Cardiac muscle cell (in vitro differentiated cells and primary cell): ENCODE results near the gene CC2D1A. TPM values are rescaled to one million over a fixed set of nuclear protein-coding genes. Genes with fewer than 3 reads are reported as not detected.

Source experiments
- DNase-seq, 2 donors: peaks; one replicate each; pipeline versions ENCODE4 v3.0.0 to v3.0.0-alpha.2; 2010 to 2017; ENCODE audit warnings: low read depth in 1 of 2, low spot score in 1 of 2
- H3K27ac ChIP-seq: fragments of 200-600 bp; sonication (generic); 2 replicates; pipeline ENCODE4 v1.5.1; 2016
- H3K27me3 ChIP-seq: fragments of 200-600 bp; sonication (generic); 2 replicates; pipeline ENCODE4 v1.6.0; 2016; ENCODE audit warnings: control low read depth
- H3K36me3 ChIP-seq: fragments of 200-600 bp; sonication (generic); 2 replicates; pipeline ENCODE4 v1.5.1; 2016; ENCODE audit warnings: control low read depth
- H3K4me1 ChIP-seq: fragments of 200-600 bp; sonication (generic); 2 replicates; pipeline ENCODE4 v1.8.1; 2017; ENCODE audit warnings: low read depth, mild to moderate bottlenecking, mixed run types
- H3K4me3 ChIP-seq: fragments of 200-600 bp; sonication (generic); 2 replicates; pipeline ENCODE4 v1.5.1; 2016; ENCODE audit warnings: mild to moderate bottlenecking
- H3K9me3 ChIP-seq: fragments of 200-600 bp; sonication (generic); 2 replicates; pipeline ENCODE4 v1.5.1; 2017; ENCODE audit warnings: low read depth, mild to moderate bottlenecking, control low read depth
- polyA plus RNA-seq: library from polyadenylated mRNA; unstranded; fragments of >200 nt; fragmentation: Nextera tagmentation; extraction: Ambion mirVana; gene quantifications from 2 replicates; pipeline ENCODE4 v1.2.1, GENCODE V29; 2016
- total RNA-seq: library from RNA; depleted of rRNA; stranded (reverse); fragments of >200 nt; gene quantifications from 2 replicates; pipeline ENCODE4 v1.2.3, GENCODE V29; 2016
- TF ChIP-seq, protein P1 (sequence below): IDR thresholded peaks from 2 replicates; pipeline ENCODE4 v1.5.1; 2012; ENCODE audit warnings: low read depth, mild to moderate bottlenecking, low read length

Gene CC2D1A
- total and polyA plus RNA-seq, 2 experiments from 2014 or later: 42.5 to 46.6 TPM

DNA sequence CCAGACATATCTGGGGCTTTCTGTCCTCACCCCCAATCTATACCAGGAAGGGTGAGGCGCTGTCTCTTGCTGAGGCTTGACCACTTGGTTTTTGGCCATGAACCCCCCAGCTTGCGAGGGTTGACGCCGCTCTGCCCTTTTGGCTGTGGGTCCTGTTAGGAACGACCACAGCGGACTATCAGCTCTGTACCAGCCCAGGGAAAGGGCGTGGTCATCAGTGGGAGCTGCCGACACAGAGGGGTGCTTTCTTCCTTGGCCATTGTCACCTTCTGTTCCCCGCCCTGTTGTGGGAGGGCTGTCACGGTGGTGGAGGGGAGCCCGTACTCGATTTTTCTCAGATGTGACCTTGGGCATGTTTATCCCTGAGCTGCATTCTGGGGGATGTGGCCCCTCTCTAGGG is 52.0 kb downstream of the CC2D1A start:
- Histone ChIP-seq H3K36me3 (peaks cover 21% of the 10 kb centered on the region), H3K9me3 (no peaks in the 10 kb centered on the region), H3K4me3 (no peak overlapping the region), H3K27ac (no peak overlapping the region), H3K4me1 (no peaks in the 10 kb centered on the region), H3K27me3 (peaks cover 4% of the 10 kb centered on the region)
- DNase-seq: no peak
- TF ChIP-seq, protein P1, sequence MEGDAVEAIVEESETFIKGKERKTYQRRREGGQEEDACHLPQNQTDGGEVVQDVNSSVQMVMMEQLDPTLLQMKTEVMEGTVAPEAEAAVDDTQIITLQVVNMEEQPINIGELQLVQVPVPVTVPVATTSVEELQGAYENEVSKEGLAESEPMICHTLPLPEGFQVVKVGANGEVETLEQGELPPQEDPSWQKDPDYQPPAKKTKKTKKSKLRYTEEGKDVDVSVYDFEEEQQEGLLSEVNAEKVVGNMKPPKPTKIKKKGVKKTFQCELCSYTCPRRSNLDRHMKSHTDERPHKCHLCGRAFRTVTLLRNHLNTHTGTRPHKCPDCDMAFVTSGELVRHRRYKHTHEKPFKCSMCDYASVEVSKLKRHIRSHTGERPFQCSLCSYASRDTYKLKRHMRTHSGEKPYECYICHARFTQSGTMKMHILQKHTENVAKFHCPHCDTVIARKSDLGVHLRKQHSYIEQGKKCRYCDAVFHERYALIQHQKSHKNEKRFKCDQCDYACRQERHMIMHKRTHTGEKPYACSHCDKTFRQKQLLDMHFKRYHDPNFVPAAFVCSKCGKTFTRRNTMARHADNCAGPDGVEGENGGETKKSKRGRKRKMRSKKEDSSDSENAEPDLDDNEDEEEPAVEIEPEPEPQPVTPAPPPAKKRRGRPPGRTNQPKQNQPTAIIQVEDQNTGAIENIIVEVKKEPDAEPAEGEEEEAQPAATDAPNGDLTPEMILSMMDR: no peak

DNA sequence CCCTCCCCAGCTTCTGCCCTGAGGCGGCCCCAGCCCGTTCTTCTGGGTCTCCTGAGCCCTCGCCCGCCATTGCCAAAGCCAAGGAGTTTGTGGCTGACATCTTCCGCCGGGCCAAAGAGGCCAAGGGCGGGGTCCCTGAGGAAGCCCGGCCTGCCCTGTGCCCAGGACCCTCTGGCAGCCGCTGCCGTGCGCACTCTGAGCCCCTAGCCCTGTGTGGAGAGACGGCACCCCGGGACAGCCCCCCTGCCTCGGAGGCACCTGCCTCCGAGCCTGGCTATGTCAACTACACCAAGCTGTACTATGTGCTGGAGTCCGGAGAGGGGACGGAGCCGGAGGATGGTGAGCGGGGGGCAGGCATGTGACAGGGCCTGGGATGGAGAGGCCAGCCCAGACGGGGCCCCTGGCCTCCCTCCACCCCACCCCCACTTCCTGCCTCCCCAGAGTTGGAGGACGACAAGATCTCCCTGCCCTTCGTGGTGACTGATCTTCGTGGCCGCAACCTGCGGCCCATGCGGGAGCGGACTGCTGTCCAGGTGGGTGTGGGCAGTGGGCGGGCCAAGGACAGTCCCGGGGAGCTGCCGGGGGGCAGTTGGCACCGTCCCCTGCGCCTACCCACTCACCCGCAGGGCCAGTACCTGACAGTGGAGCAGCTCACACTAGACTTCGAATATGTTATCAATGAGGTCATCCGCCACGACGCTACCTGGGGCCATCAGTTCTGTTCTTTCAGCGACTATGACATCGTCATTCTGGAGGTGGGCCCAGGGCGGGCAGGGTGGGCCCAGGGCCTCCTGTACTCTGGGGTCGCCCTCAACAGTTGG is 53.4 kb downstream of the CC2D1A start:
- H3K9me3 ChIP-seq: no peaks in the 10 kb centered on the region
- DNase-seq: no peak
- no peak overlapping the region for H3K4me3 ChIP-seq
- no peaks in the 10 kb centered on the region for H3K4me1 ChIP-seq
- H3K27me3 ChIP-seq: peaks cover 16% of the 10 kb centered on the region
- TF ChIP-seq, protein P1: no peak
- H3K36me3 ChIP-seq: peaks cover 21% of the 10 kb centered on the region
- H3K27ac ChIP-seq: no peak overlapping the region

DNA sequence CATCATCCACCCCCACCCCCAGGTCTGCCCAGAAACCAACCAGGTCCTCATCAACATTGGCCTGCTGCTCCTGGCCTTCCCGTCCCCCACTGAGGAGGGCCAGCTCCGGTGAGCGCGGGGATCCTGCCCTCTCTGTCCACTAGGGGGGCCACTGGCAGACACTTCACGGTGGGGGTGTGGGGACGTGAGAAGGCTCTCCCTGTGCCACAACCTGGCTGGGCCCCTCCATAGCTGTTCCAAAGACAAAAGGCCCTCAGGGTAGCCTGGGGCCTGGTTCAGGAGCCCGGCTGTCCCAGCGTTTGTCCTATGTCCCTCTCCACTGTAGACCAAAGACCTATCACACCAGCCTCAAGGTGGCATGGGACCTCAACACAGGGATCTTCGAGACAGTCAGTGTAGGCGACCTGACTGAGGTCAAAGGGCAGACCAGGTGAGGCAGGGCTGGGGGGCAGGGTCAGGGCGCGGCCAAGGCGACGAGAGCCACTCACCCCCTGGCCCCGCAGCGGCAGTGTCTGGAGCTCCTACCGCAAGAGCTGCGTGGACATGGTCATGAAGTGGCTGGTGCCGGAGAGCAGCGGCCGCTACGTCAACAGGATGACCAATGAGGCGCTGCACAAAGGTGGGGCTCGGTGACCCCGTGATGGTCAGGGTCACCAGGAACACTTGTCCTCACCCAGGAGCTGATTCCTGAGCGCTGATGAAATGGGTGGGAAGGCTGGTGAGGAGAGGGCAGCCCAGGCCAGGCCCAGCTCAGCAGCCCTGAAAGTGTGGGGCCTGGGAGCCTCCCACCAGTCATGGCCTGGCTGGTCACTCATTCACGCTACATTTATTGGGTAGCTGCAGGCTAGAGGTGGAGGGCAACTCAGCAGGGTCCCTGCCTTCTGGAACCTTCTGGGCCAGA is 54.2 kb downstream of the CC2D1A start:
- TF ChIP-seq, protein P1: peak; percentile 28
- H3K4me3 ChIP-seq: no peak overlapping the region
- peaks cover 21% of the 10 kb centered on the region for H3K36me3 ChIP-seq
- H3K4me1 ChIP-seq: no peaks in the 10 kb centered on the region
- peaks cover 16% of the 10 kb centered on the region for H3K27me3 ChIP-seq
- DNase-seq: no peak
- H3K9me3 ChIP-seq: no peaks in the 10 kb centered on the region
- no peak overlapping the region for H3K27ac ChIP-seq

DNA sequence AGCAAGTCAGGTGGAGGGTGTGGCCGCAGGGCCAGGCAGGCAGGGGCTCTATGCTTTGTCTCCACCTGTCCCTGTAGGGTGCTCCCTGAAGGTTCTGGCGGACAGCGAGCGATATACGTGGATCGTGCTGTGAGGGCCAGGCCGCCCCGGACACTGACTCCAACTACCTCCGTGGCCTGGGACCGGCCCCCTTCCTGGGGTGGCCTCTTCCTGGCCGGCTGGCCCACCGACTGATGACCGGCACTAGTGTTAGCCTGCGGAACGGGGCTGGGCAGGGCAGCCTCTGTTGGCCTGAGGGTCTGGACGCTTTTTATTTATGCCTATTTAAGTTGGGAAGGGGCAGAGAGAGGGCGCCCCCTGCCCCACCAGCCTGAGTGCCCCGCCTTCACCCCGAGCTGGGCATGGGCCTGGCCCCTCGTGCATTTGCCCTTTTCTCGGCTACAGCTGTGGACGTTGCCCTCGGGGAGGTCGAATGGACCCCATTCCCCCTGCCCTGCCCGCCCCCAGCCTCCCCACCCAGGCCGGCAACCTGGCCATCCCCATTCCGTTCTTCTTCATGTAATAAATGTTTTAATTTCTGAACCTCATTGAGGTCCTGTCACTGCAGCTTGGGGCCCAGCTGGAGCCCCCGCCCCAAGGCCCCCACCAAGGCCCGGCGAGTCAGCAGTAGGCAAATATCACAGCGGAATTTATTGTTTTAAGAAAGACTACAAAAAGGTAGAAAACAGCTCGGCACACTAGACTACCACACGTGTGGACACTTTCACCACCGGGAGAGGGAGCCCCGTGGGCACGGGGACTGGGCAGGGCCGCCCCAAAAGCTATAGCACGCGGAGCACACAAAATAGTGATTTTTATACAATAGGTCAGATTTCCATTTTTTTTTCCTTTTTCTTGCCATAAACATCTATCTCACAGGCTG is 55.1 kb downstream of the CC2D1A start:
- no peak for DNase-seq
- H3K36me3 ChIP-seq: peaks cover 18% of the 10 kb centered on the region
- no peak overlapping the region for H3K4me3 ChIP-seq
- H3K27me3 ChIP-seq: peaks cover 16% of the 10 kb centered on the region
- H3K27ac ChIP-seq: no peak overlapping the region
- no peaks in the 10 kb centered on the region for H3K4me1 ChIP-seq
- TF ChIP-seq, protein P1: no peak
- no peaks in the 10 kb centered on the region for H3K9me3 ChIP-seq
